GM18867 (cell line): ENCODE data around the gene ESCO1.

Experiments
- ATAC-seq: cut with Tn5 transposase; IDR thresholded peaks from one replicate; pipeline ENCODE4 v1.9.1; 2021; ENCODE audit warnings: mild to moderate bottlenecking, moderate library complexity; ENCODE audit not compliant: unreplicated experiment

Gene ESCO1

DNA sequence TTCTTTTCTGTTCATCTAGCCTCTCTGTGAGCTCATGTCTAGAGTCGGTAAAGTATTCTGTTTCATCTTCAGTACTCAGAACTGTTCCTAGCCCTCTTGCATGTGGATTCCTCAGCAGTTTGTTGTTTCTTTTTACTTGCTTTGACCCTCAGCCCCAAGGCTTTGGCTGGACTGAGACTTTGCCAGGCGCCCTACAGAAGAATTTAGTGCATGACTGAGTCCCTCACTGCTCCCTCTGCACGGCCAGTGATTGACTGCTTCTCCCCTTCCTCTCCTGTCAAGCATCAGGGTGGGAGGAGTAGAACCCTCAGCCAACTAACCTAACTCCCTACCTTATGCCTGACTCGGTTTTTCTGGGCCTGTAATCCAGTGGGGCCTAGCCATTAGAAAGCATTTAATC, 109.8 kb downstream of the ESCO1 start:
- no peak for ATAC-seq

DNA sequence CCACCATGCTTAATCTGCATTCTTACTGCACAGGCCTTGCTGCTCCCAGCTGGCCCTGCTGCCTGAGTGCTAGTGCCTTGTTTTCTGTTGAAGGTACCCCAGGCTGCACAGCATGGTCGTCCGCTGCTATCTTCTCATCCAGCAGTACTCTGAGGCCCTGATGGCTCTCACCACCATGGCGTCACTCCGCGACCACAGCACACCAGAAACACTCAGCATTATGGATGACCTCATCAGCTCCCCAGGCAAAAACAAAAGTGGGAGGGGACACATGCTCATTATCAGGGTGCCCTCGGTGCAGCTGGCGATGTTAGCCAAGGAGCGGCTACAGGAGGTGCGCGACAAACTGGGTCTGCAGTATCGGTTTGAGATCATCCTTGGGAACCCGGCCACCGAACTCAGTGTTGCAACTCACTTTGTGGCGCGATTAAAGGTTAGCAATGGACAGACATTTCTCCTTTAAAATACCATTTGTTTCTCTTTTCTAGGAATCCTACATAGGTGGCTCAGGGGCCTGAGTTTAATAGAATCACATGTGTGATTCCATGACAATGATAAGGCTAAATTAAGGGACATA, 110.5 kb downstream of the ESCO1 start:
- ATAC-seq, result no peak

DNA sequence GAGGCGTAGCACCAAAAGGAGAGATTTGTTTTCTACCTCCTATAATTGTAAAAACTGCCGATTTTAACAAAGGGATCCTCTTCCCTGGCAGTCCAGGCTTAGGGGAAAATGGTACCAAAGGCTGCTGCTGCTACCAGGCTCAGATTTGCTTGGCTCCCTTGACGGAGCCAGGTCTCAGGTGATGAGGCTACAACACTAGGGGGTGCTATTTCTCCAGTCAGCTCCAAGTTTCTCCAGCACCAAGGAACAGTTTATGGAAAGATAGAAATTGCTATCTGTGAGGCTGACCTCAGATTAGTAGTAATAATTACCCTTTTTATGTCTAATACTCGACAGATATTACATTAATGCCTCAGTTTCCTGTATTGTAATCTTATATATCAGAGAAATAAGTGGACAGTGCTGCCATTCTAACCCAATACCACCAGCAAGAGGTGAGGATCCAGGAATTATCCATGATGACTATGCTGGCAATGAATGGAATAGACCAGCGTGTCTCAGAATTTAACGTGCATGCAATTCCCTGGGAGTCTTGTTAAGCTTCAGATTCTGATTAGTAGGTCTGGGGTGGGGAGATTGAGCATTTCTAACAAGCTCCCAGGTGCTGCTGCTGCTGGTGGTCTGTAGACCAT, 111.3 kb downstream of the ESCO1 start:
- ATAC-seq, result peak; percentile 45

DNA sequence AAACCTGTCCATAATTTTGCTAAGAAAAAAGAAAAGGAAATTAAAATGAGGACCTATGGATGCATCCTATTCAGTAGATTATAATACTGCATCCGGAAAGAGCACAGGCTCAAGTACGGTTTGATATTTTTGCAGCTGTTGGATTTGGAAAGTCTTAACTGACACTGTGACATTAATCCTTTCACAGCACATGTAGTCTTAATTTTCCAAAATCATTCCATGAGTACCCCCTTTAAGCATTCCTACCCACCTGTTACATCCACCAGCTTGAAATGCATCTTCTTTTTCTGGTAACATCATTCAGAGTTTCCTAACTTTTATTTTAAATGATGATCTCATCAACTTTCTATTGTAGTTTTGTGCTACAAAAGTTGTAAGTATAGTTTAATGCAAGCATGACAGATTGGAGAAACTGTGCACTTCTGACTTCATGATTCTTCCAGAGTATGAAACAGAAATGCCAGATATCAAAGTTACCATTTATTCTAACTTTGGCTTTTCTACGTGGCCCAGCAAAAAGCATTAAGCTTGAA, 113.5 kb downstream of the ESCO1 start:
- ATAC-seq, result no peak

DNA sequence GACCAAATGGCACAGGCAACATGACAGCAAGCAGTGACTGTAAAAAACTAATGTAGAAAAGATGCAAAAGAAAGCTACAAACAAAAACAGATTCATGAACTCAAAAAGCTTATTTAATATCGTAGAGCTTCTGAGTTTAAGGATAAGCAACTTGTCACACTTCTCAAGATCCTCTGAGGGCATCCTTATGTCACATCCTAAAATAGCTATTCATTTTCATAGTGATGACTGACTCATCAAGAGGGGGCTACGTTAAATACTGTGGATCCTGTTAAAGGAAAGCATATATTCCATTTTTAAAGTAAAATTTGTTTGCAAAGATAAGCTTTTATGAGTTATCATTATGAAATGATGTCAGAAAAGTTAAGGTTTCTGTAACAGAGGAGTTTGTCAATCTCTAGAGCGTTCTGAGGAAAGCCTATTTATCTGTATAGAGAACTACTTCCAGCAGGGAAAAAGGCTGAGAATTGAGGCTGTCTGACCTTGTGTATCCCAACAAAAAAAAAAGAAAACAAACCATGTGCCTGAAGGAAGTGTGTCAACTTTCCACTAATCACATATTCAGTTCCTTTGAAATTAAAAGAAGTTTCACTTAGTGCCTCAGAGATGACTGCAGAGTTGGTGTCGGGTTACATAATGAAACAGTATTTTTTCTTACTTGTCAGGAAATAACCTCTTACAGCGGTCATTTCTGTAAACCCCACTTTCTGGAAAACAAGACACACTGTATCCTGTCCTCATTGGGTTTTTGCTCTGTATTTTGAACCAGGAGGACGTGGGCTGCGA, 115.5 kb downstream of the ESCO1 start:
- no peak for ATAC-seq

DNA sequence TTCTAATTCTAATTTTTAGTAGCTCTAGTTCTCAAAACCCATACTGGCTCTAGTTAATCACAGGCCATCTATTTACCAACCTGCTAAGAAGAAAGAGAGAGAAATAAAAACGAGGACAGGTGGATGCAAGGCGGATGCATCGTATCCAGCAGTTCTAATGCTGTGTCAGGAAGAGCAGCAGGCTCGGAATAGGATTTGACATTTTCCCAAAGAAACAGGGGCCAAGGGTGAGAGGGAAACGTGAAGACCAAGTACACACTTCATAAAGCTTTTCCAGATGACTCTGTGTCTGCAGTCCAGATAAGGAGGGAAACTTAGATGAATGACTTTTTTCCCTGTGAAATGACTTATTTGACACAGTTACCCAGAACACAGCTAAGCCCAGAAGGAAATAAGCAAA, 117.5 kb downstream of the ESCO1 start:
- ATAC-seq, result no peak

DNA sequence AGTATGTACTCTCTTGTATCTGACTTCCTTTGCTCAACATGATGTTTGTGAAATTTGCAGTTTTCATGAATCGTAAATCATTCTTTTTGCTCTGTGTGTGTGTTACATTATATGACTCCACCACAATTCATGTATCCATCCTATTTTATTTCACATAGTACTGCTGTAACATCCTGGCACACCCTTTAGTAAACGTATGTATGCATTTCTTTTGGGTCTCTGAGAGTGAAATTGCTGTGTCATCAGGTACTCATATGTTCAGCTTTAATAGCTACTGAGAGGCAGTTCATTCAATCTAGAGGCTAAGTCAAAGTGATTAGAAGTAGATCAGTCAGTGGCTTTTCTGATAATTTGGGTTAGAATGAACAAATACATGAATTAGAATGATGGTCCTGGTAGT, 118.8 kb downstream of the ESCO1 start:
- no peak for ATAC-seq

DNA sequence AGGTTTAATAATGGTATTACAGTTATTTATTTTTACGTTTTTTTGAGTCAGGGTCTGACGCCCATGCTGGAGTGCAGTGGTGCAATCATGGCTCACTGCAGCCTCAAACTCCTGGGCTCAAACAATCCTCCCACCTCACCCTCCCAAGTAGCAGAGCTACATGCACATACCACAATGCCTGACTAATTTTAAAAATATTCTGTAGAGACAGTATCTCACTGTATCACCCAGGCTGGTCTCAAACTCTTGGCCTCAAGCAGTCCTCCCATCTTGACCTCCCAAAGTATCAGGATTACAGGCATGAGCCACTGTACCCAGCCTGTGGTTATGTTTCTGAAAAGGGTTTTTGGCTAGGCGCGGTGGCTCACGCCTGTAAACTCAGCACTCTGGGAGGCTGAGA, 120.8 kb downstream of the ESCO1 start:
- ATAC-seq, result no peak
